ENCODE data around the gene SLC22A6. TPM values are rescaled to one million over a fixed set of nuclear protein-coding genes. Genes with fewer than 3 reads are reported as not detected.

Gene SLC22A6
- total RNA-seq, 1 donor from 2014 or later, result not detected

DNA sequence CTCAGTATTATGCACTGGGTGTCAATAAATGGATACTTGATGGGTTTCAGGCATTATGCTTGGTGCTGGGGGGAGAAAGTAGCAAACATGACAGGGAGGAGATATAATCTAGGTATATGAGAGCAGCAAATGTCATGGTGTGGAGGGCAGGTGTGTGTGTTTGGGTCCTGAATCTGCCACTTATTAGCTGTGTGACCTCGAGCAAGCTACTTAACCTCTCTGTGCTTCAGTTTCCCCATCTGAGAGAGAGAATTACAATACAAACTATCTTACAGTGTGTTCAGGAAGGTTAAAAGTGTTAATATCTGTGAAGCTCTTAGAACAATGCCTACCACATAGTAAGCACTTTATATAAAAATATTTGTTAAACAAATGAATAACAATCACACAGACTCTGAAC is 28.1 kb upstream of the SLC22A6 start:
- H3K4me3 ChIP-seq, result no peak overlapping the region
- H3K9me3 ChIP-seq, result no peaks in the 10 kb centered on the region
- intact Hi-C loops (cut with DNase I), result no loop called here
- peaks cover 5% of the 10 kb centered on the region for H3K27me3 ChIP-seq (ENCODE audit: low read depth)
- H3K27ac ChIP-seq, result no peak overlapping the region
- TF ChIP-seq, protein P1, sequence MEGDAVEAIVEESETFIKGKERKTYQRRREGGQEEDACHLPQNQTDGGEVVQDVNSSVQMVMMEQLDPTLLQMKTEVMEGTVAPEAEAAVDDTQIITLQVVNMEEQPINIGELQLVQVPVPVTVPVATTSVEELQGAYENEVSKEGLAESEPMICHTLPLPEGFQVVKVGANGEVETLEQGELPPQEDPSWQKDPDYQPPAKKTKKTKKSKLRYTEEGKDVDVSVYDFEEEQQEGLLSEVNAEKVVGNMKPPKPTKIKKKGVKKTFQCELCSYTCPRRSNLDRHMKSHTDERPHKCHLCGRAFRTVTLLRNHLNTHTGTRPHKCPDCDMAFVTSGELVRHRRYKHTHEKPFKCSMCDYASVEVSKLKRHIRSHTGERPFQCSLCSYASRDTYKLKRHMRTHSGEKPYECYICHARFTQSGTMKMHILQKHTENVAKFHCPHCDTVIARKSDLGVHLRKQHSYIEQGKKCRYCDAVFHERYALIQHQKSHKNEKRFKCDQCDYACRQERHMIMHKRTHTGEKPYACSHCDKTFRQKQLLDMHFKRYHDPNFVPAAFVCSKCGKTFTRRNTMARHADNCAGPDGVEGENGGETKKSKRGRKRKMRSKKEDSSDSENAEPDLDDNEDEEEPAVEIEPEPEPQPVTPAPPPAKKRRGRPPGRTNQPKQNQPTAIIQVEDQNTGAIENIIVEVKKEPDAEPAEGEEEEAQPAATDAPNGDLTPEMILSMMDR (IDR thresholded peaks at IDR 0.05), result no peak
- DNase-seq (no peak), ATAC-seq (no peak)
- H3K36me3 ChIP-seq, result no peaks in the 10 kb centered on the region
- H3K4me1 ChIP-seq, result peaks cover 16% of the 10 kb centered on the region

DNA sequence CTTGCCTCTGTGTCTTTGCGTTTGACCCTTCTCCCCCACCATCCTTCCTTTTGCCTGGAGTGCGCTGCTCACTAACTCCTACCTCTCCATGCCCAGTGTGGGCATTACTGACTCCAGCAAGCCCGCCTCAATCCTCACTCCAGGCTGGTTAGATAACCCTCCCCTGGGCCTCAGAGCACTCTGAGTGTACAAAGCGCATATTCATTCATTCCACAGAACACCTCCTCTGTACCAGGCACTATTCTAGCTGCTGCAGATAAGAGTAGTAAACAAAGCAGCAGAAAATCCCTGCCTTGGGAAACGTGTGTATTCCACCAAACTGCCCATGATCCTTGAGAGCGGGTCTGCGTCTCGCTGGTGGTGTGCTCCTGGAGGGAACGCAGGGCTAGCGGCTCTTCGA is 27.7 kb upstream of the SLC22A6 start:
- TF ChIP-seq, protein P1 (IDR thresholded peaks at IDR 0.05), result no peak
- DNase-seq (no peak), ATAC-seq (no peak)
- no peak overlapping the region for H3K27ac ChIP-seq
- H3K36me3 ChIP-seq, result no peaks in the 10 kb centered on the region
- intact Hi-C loops (cut with DNase I), result no loop called here
- no peaks in the 10 kb centered on the region for H3K9me3 ChIP-seq
- peaks cover 14% of the 10 kb centered on the region for H3K4me1 ChIP-seq
- H3K4me3 ChIP-seq, result no peak overlapping the region
- peaks cover 5% of the 10 kb centered on the region for H3K27me3 ChIP-seq (ENCODE audit: low read depth)

DNA sequence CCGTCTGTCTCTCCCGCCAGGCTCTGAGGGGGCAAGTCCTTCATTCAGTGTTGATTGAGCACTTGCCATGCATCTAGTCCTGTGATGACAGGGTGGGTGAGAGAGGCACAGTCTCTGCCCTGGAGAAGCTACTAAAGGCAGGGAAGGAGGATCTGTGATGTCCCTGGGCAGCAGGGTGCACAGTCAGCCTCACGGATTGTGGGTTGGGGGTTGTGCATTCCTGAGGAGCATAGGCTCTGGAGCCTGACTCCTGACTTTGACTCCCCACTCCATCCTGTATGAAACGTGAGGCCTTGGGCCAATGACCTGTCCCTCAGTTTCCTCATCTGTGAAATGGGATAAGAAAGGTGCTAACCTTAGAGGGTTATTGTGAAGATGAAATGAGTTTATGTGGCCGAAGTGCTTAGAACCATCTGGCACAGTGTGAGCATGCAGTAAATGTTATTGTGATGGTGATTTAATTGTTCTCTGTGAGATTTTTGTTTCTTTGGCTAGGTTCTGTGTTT is 26.2 kb upstream of the SLC22A6 start:
- ATAC-seq, result no peak
- Histone ChIP-seq H3K9me3 (no peaks in the 10 kb centered on the region), H3K27me3 (ENCODE audit: low read depth) (peaks cover 5% of the 10 kb centered on the region), H3K27ac (no peak overlapping the region), H3K36me3 (no peaks in the 10 kb centered on the region), H3K4me1 (peaks cover 3% of the 10 kb centered on the region), H3K4me3 (no peak overlapping the region)
- intact Hi-C loops (cut with DNase I), result no loop called here
- TF ChIP-seq, protein P1 (IDR thresholded peaks at IDR 0.05), result no peak
- DNase-seq, result no peak

DNA sequence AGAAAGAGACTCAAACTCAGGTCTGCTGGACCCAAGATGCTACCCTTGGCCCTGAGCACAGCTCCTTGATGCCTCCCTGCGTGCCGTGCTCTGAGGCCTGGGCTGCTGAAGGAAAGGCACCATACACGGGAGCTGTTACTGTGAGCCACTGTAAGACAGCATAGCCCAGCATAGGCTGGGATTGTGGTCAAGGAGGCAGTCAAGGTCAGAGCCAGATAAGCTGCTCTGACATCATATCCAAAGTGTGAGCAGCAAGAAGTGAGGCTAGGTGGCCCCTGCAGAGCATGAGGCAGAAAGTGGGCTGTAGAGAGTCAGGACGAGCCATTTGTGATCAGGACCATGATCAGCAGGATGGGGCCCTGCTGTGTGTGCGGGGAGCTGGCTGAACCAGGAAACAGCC is 23.2 kb upstream of the SLC22A6 start:
- TF ChIP-seq, protein P1 (IDR thresholded peaks at IDR 0.05), result no peak

DNA sequence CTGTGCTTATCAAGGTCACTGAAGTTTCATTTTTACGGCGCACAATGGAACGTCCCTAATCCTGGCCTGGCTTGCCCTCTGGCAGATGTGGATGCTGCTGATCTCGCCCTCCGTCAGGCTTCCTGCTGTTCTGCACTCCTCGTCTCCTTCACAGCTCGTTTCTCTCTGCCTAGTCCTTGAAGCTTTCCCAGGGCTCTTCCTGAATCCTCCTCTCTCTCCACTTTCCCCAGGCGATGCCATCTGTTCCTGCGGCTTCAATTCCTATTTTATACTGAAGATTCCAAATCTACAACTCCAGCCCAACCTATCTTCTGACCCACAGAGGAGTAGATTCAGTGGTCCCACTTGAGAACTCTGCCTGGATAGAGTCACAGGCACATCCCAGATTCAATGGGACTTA is 16.7 kb upstream of the SLC22A6 start:
- H3K4me1 ChIP-seq, result no peaks in the 10 kb centered on the region
- ATAC-seq (no peak), DNase-seq (no peak)
- H3K36me3 ChIP-seq, result no peaks in the 10 kb centered on the region
- H3K4me3 ChIP-seq, result no peak overlapping the region
- intact Hi-C loops (cut with DNase I), result no loop called here
- TF ChIP-seq, protein P1 (IDR thresholded peaks at IDR 0.05), result no peak
- no peak overlapping the region for H3K27ac ChIP-seq
- no peaks in the 10 kb centered on the region for H3K27me3 ChIP-seq (ENCODE audit: low read depth)
- H3K9me3 ChIP-seq, result no peaks in the 10 kb centered on the region

More for the DNA sequence above, 23.2 kb upstream of the SLC22A6 start:
- ATAC-seq (no peak), DNase-seq (no peak)
- Histone ChIP-seq H3K36me3 (no peaks in the 10 kb centered on the region), H3K27me3 (ENCODE audit: low read depth) (no peaks in the 10 kb centered on the region), H3K9me3 (no peaks in the 10 kb centered on the region), H3K27ac (no peak overlapping the region), H3K4me1 (no peaks in the 10 kb centered on the region), H3K4me3 (no peak overlapping the region)
- intact Hi-C loops (cut with DNase I), result no loop called here

DNA sequence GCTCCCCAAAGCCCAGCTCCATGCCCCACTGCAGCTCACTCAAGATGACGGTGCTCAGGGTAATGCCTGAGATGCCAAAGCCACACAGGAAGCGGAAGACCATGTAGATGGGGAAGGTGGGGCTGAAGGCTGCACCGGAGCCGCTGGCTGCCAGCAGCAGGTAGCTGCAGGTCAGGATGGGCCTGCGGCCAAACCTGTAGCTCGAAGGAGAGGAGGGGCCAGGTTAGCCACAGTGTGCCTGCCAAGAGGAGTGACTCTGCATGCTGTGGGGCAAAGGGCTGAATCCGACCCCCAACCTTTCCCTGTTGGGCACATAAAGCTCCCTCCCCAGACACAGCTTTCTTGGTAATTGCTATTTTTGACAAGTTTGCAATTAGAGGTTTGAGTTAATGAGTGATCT is 14.9 kb upstream of the SLC22A6 start:
- Histone ChIP-seq H3K27me3 (ENCODE audit: low read depth) (no peaks in the 10 kb centered on the region), H3K36me3 (no peaks in the 10 kb centered on the region), H3K4me3 (no peak overlapping the region), H3K9me3 (no peaks in the 10 kb centered on the region), H3K27ac (no peak overlapping the region), H3K4me1 (no peaks in the 10 kb centered on the region)
- no peak for DNase-seq
- peak in 1 of 2 donors; percentile 18 for ATAC-seq
- intact Hi-C loops (cut with DNase I), result no loop called here
- TF ChIP-seq, protein P1 (IDR thresholded peaks at IDR 0.05), result no peak
